Mesenchymal stem cell (in vitro differentiated cells and primary cell): ENCODE data around the gene AFAP1.

Source experiments
- DNase-seq: peaks from one replicate; pipeline ENCODE4 v3.0.0-alpha.2; 2013
- H2AFZ ChIP-seq: one replicate; pipeline ENCODE4 v1.6.1; 2013; ENCODE audit warnings: low read depth, mild to moderate bottlenecking, control low read depth, inconsistent platforms, low read length, moderate library complexity
- H2AK5ac ChIP-seq: 2 replicates; pipeline ENCODE4 v1.6.1; 2013; ENCODE audit warnings: low read length, moderate library complexity, mild to moderate bottlenecking, inconsistent platforms; ENCODE audit not compliant: severe bottlenecking
- H2BK120ac ChIP-seq: one replicate; pipeline ENCODE4 v1.6.1; 2013; ENCODE audit warnings: low read depth, mild to moderate bottlenecking, inconsistent platforms, low read length, moderate library complexity
- H2BK12ac ChIP-seq, 2 experiments: one replicate each; pipeline ENCODE4 v1.6.1; 2013; ENCODE audit warnings: inconsistent platforms in 2 of 2, low read length in 2 of 2, mild to moderate bottlenecking in 2 of 2, moderate library complexity in 2 of 2, control low read depth in 1 of 2
- H2BK15ac ChIP-seq: one replicate; pipeline ENCODE4 v1.6.1; 2013; ENCODE audit warnings: mild to moderate bottlenecking, low read depth, inconsistent platforms; ENCODE audit not compliant: poor library complexity, severe bottlenecking
- H2BK5ac ChIP-seq: 2 replicates; pipeline ENCODE4 v1.6.1; 2013; ENCODE audit warnings: low read depth, mild to moderate bottlenecking, low read length, control low read depth, inconsistent platforms; ENCODE audit not compliant: poor library complexity, severe bottlenecking
- H3K14ac ChIP-seq, 2 experiments: one replicate each; pipeline ENCODE4 v1.6.1; 2013; ENCODE audit warnings: inconsistent platforms in 2 of 2, low read length in 2 of 2, control low read depth in 1 of 2, mild to moderate bottlenecking in 1 of 2, moderate library complexity in 1 of 2
- H3K18ac ChIP-seq, 2 experiments: one replicate each; pipeline ENCODE4 v1.6.1; 2013; ENCODE audit warnings: inconsistent platforms in 2 of 2, low read length in 2 of 2, control low read depth in 1 of 2, low read depth in 1 of 2, mild to moderate bottlenecking in 1 of 2
- H3K23ac ChIP-seq, 2 experiments: one replicate each; pipeline ENCODE4 v1.6.1; 2013; ENCODE audit warnings: inconsistent platforms in 2 of 2, low read length in 2 of 2, mild to moderate bottlenecking in 2 of 2, moderate library complexity in 2 of 2, control low read depth in 1 of 2
- H3K27ac ChIP-seq: 2 replicates; pipeline ENCODE4 v1.5.1; 2013; ENCODE audit warnings: mild to moderate bottlenecking, moderate library complexity, low read length, control low read depth, inconsistent platforms; ENCODE audit not compliant: poor library complexity, severe bottlenecking
- H3K27me3 ChIP-seq, 2 experiments: 2 replicates each; pipeline versions ENCODE4 v1.6.1 to v1.7.0; 2013; ENCODE audit warnings: low read length in 2 of 2, mild to moderate bottlenecking in 2 of 2, moderate library complexity in 2 of 2, control low read depth in 1 of 2, inconsistent platforms in 1 of 2; ENCODE audit not compliant: control insufficient read depth in 1 of 2, insufficient read depth in 1 of 2
- H3K36me3 ChIP-seq, 2 experiments: 2 replicates each; pipeline versions ENCODE4 v1.6.1 to v1.7.0; 2013; ENCODE audit warnings: low read length in 2 of 2, control low read depth in 1 of 2, inconsistent platforms in 1 of 2, low read depth in 1 of 2, mild to moderate bottlenecking in 1 of 2; ENCODE audit not compliant: insufficient read depth in 2 of 2, control insufficient read depth in 1 of 2
- H3K4ac ChIP-seq, 2 experiments: one replicate each; pipeline ENCODE4 v1.6.1; 2013; ENCODE audit warnings: inconsistent platforms in 2 of 2, low read length in 2 of 2, mild to moderate bottlenecking in 2 of 2, moderate library complexity in 2 of 2, control low read depth in 1 of 2, low read depth in 1 of 2
- H3K4me1 ChIP-seq: 2 replicates; pipeline ENCODE4 v1.6.1; 2013; ENCODE audit warnings: low read depth, low read length, control low read depth; ENCODE audit not compliant: control insufficient read depth, insufficient read depth
- H3K4me2 ChIP-seq: 2 replicates; pipeline ENCODE4 v1.6.1; 2013; ENCODE audit warnings: low read length, mild to moderate bottlenecking, inconsistent platforms; ENCODE audit not compliant: poor library complexity, severe bottlenecking
- H3K4me3 ChIP-seq, 2 experiments: 2 replicates each; pipeline versions ENCODE4 v1.5.1 to v1.7.0; 2013; ENCODE audit warnings: low read length in 2 of 2, mild to moderate bottlenecking in 2 of 2, control low read depth in 1 of 2, low read depth in 1 of 2; ENCODE audit not compliant: insufficient read depth in 1 of 2
- H3K79me1 ChIP-seq: replicated peaks from 2 replicates; pipeline ENCODE4 v1.6.1; 2013; ENCODE audit warnings: mild to moderate bottlenecking, control low read depth, low read length, inconsistent platforms; ENCODE audit not compliant: poor library complexity, severe bottlenecking
- H3K9ac ChIP-seq: 2 replicates; pipeline ENCODE4 v1.7.0; 2013; ENCODE audit warnings: mild to moderate bottlenecking, low read length, moderate library complexity
- H3K9me3 ChIP-seq: 2 replicates; pipeline ENCODE4 v1.7.0; 2013; ENCODE audit warnings: mild to moderate bottlenecking, low read length; ENCODE audit not compliant: control insufficient read depth
- H4K8ac ChIP-seq: one replicate; pipeline ENCODE4 v1.6.1; 2013; ENCODE audit warnings: inconsistent platforms, mild to moderate bottlenecking, low read length, moderate library complexity
- H4K91ac ChIP-seq: one replicate; pipeline ENCODE4 v1.6.1; 2013; ENCODE audit warnings: mild to moderate bottlenecking, low read length, inconsistent platforms
- WGBS: methylation state at CpG from one replicate; pipeline ENCODE4 v1.1.7; 2013; ENCODE audit warnings: mixed read lengths; 5-methylcytosine and 5-hydroxymethylcytosine counted together

Gene AFAP1

GRCh38 chr4:7810783-7811535 is 128.7 kb downstream of the AFAP1 start:
- Histone ChIP-seq H3K4me3 (no peak overlapping the region), H3K4me1 (peaks cover 45% of the 10 kb centered on the region), H3K36me3 (peaks cover 54 to 73% of the 10 kb centered on the region in 2 experiments), H2AK5ac (peak overlapping the region; percentile 72), H4K91ac (peak overlapping the region; percentile 34), H2BK15ac (no peak overlapping the region), H3K18ac (peak overlapping the region; percentile 17 to 74), H2BK12ac (peak overlapping the region in 1 of 2 experiments; percentile 59), H4K8ac (peak overlapping the region; percentile 21), H2BK120ac (peak overlapping the region; percentile 45), H3K14ac (peak overlapping the region in 1 of 2 experiments; percentile 29), H3K79me1 (peaks cover 28% of the 10 kb centered on the region), H3K4ac (peak overlapping the region in 1 of 2 experiments; percentile 6), H3K9ac (peak overlapping the region; percentile 57), H3K27ac (peak overlapping the region; percentile 36), H3K23ac (no peak overlapping the region), H3K4me2 (no peak overlapping the region), H2BK5ac (no peak overlapping the region), H3K27me3 (no peaks in the 10 kb centered on the region), H2AFZ (no peak overlapping the region), H3K9me3 (peaks cover 12% of the 10 kb centered on the region)
- no peak for DNase-seq
- WGBS = 91% methylated on average over 34 of the region's 36 CpGs

- H2BK120ac ChIP-seq = no peak overlapping the region
- H3K9me3 ChIP-seq = peaks cover 12% of the 10 kb centered on the region
- WGBS = 95% methylated on average over 5 of the region's 6 CpGs
- H4K91ac ChIP-seq = no peak overlapping the region
- no peak overlapping the region for H3K4ac ChIP-seq
- H3K27me3 ChIP-seq = no peaks in the 10 kb centered on the region
- no peak overlapping the region for H3K4me2 ChIP-seq
- no peak overlapping the region for H3K18ac ChIP-seq
- no peak overlapping the region for H3K9ac ChIP-seq
- peaks cover 51 to 67% of the 10 kb centered on the region in 2 experiments for H3K36me3 ChIP-seq
- H4K8ac ChIP-seq = no peak overlapping the region
- H3K23ac ChIP-seq = no peak overlapping the region
- no peak overlapping the region for H3K14ac ChIP-seq
- no peak overlapping the region for H2BK5ac ChIP-seq
- peak; percentile 72 for DNase-seq
- H2AFZ ChIP-seq = no peak overlapping the region
- H3K27ac ChIP-seq = peak overlapping the region; percentile 6
- H3K4me1 ChIP-seq = peaks cover 52% of the 10 kb centered on the region
- H3K79me1 ChIP-seq = peaks cover 26% of the 10 kb centered on the region
- H3K4me3 ChIP-seq = no peak overlapping the region
- peak overlapping the region in 1 of 2 experiments; percentile 17 for H2BK12ac ChIP-seq
- H2AK5ac ChIP-seq = peak overlapping the region; percentile 69
- no peak overlapping the region for H2BK15ac ChIP-seq
Observed at GRCh38 chr4:7808752-7809151, 130.9 kb downstream of the AFAP1 start.

- DNase-seq = no peak
- Histone ChIP-seq H2BK12ac (no peak overlapping the region), H3K4ac (no peak overlapping the region), H2AFZ (no peak overlapping the region), H3K4me1 (peaks cover 51% of the 10 kb centered on the region), H3K9me3 (peaks cover 12% of the 10 kb centered on the region), H3K27me3 (no peaks in the 10 kb centered on the region), H3K36me3 (peaks cover 54 to 63% of the 10 kb centered on the region in 2 experiments), H3K18ac (peak overlapping the region in 1 of 2 experiments; percentile 86), H3K4me2 (no peak overlapping the region), H3K9ac (no peak overlapping the region), H4K91ac (no peak overlapping the region), H3K14ac (no peak overlapping the region), H2BK5ac (no peak overlapping the region), H3K79me1 (peaks cover 29% of the 10 kb centered on the region), H3K4me3 (peak overlapping the region in 1 of 2 experiments; percentile 39), H3K23ac (no peak overlapping the region), H3K27ac (no peak overlapping the region), H2AK5ac (peak overlapping the region; percentile 72), H2BK15ac (no peak overlapping the region), H4K8ac (no peak overlapping the region), H2BK120ac (no peak overlapping the region)
- 86% methylated on average over 4 of the region's 8 CpGs for WGBS
Observed at GRCh38 chr4:7808181-7808580, 131.5 kb downstream of the AFAP1 start.

GRCh38 chr4:7807351-7807921 is 132.2 kb downstream of the AFAP1 start:
- Histone ChIP-seq H2BK120ac (no peak overlapping the region), H2BK5ac (no peak overlapping the region), H3K4me2 (no peak overlapping the region), H2BK12ac (peak overlapping the region; percentile 7 to 49), H3K18ac (peak overlapping the region; percentile 47 to 86), H3K4me3 (no peak overlapping the region), H3K9me3 (peaks cover 12% of the 10 kb centered on the region), H3K14ac (peak overlapping the region in 1 of 2 experiments; percentile 57), H3K36me3 (peaks cover 53 to 63% of the 10 kb centered on the region in 2 experiments), H2AFZ (no peak overlapping the region), H3K79me1 (peaks cover 29% of the 10 kb centered on the region), H2BK15ac (no peak overlapping the region), H3K4me1 (peaks cover 48% of the 10 kb centered on the region), H3K23ac (no peak overlapping the region), H3K27me3 (no peaks in the 10 kb centered on the region), H4K91ac (peak overlapping the region; percentile 86), H3K27ac (peak overlapping the region; percentile 2), H2AK5ac (peak overlapping the region; percentile 24), H3K4ac (no peak overlapping the region), H3K9ac (no peak overlapping the region), H4K8ac (peak overlapping the region; percentile 45)
- peak; percentile 66 for DNase-seq
- 77% methylated on average over 10 of the region's 12 CpGs for WGBS
